GM12878 (cell line): ENCODE results near the gene HSD17B2. TPM values are rescaled to one million over a fixed set of nuclear protein-coding genes. Genes with fewer than 3 reads are reported as not detected.

Experiments
- CTCF ChIP-seq, 3 experiments: IDR thresholded peaks in 2 of 3; conservative IDR thresholded peaks in 1 of 3; 2 replicates each; pipeline ENCODE4 v1.5.1; 2011; ENCODE audit warnings: low read depth in 3 of 3, low read length in 3 of 3, mild to moderate bottlenecking in 3 of 3, control low read depth in 2 of 3, moderate library complexity in 2 of 3, inconsistent platforms in 1 of 3, mixed read lengths in 1 of 3; ENCODE audit not compliant: control insufficient read depth in 2 of 3, insufficient read depth in 1 of 3; ENCODE audit errors: extremely low read depth in 1 of 3
- EGR1 ChIP-seq, 2 experiments: IDR thresholded peaks; 1 replicate in 1 of 2; 2 replicates in 1 of 2; pipeline ENCODE4 v1.6.1; 2011 to 2012; ENCODE audit warnings: low read depth in 2 of 2, low read length in 2 of 2, borderline replicate concordance in 1 of 2, mild to moderate bottlenecking in 1 of 2, moderate library complexity in 1 of 2
- ELK1 ChIP-seq: IDR thresholded peaks from 2 replicates; pipeline ENCODE4 v1.6.1; 2012; ENCODE audit warnings: low read depth, low read length, improper control_type of control experiment
- ETV6 ChIP-seq, 2 experiments: fragments of 450-650 bp in 1 of 2; IDR thresholded peaks in 1 of 2; conservative IDR thresholded peaks in 1 of 2; 2 replicates each; pipeline ENCODE4 v1.6.1; 2014; ENCODE audit warnings: antibody characterized with exemption in 1 of 2, borderline replicate concordance in 1 of 2, low read depth in 1 of 2, mild to moderate bottlenecking in 1 of 2, moderate library complexity in 1 of 2
- FOXK2 ChIP-seq: fragments of 450-650 bp; IDR thresholded peaks from 2 replicates; pipeline ENCODE4 v1.6.1; 2017; ENCODE audit warnings: mild to moderate bottlenecking, moderate library complexity
- GATAD2B ChIP-seq: fragments of 450-650 bp; conservative IDR thresholded peaks from 2 replicates; pipeline ENCODE4 v1.6.1; 2017; ENCODE audit warnings: low read depth, mild to moderate bottlenecking, moderate library complexity
- HCFC1 ChIP-seq: fragments of 150-350 bp; IDR thresholded peaks from 2 replicates; pipeline ENCODE4 v1.6.1; 2014; ENCODE audit warnings: low read length
- HDAC6 ChIP-seq: fragments of 200-600 bp; sonication (generic); IDR thresholded peaks from one replicate; pipeline ENCODE4 v1.8.0; 2017; ENCODE audit warnings: antibody characterized with exemption; ENCODE audit not compliant: unreplicated experiment
- HSF1 ChIP-seq: fragments of 150-350 bp; IDR thresholded peaks from 2 replicates; pipeline ENCODE4 v1.6.1; 2014; ENCODE audit warnings: mild to moderate bottlenecking, low read depth, low read length
- IKZF1 ChIP-seq: fragments of 450-650 bp; conservative IDR thresholded peaks from 2 replicates; pipeline ENCODE4 v1.6.1; 2017; ENCODE audit warnings: antibody characterized with exemption, mild to moderate bottlenecking
- MTA3 ChIP-seq: IDR thresholded peaks from 2 replicates; pipeline ENCODE4 v1.6.1; 2012; ENCODE audit warnings: low read length, inconsistent platforms, borderline replicate concordance
- MYB ChIP-seq: fragments of 150-350 bp; IDR thresholded peaks from 2 replicates; pipeline ENCODE4 v1.6.1; 2014; ENCODE audit warnings: mild to moderate bottlenecking, low read depth, low read length, borderline replicate concordance
- NFIC ChIP-seq: IDR thresholded peaks from 2 replicates; pipeline ENCODE4 v1.6.1; 2012; ENCODE audit warnings: low read depth, mild to moderate bottlenecking, inconsistent platforms, low read length, moderate library complexity
- NRF1 ChIP-seq: conservative IDR thresholded peaks from 2 replicates; pipeline ENCODE4 v1.6.1; 2011; ENCODE audit warnings: mild to moderate bottlenecking, low read depth, low read length, improper control_type of control experiment
- PKNOX1 ChIP-seq: fragments of 450-650 bp; IDR thresholded peaks from 2 replicates; pipeline ENCODE4 v1.6.1; 2016; ENCODE audit warnings: mild to moderate bottlenecking
- POLR2A ChIP-seq: IDR thresholded peaks from 2 replicates; pipeline ENCODE4 v1.6.1; 2011; ENCODE audit warnings: low read depth, mild to moderate bottlenecking, low read length
- POU2F2 ChIP-seq: IDR thresholded peaks from 3 replicates; pipeline ENCODE4 v1.6.1; 2011; ENCODE audit warnings: low read depth, mild to moderate bottlenecking, low read length, borderline replicate concordance
- RCOR1 ChIP-seq: conservative IDR thresholded peaks from 2 replicates; pipeline ENCODE4 v1.6.1; 2012; ENCODE audit warnings: low read depth, low read length, improper control_type of control experiment
- ZBTB40 ChIP-seq: fragments of 450-650 bp; IDR thresholded peaks from 2 replicates; pipeline ENCODE4 v1.6.1; 2016; ENCODE audit warnings: mild to moderate bottlenecking, moderate library complexity, borderline replicate concordance
- polyA plus RNA-seq, 11 experiments: library from polyadenylated mRNA; depleted of rRNA in 4 of 11; unstranded in 6 of 11; stranded (reverse) in 5 of 11; fragments of >200 nt; fragmentation: Nextera tagmentation in 4 of 11; fragmentation: Illumina TruSeq in 1 of 11; extraction: Ambion mirVana in 4 of 11; extraction: Trizol in 1 of 11; gene quantifications; 1 replicate in 1 of 11; 2 replicates in 10 of 11; pipeline versions ENCODE4 v1.2.1 to v1.2.3, GENCODE V29; 2011 to 2016; ENCODE audit warnings: inconsistent platforms in 2 of 11, missing spikeins in 2 of 11, low read depth in 1 of 11
- total RNA-seq, 4 experiments: library from RNA; depleted of rRNA in 3 of 4; stranded (reverse); fragments of >200 nt in 3 of 4; fragmentation: Illumina TruSeq in 1 of 4; extraction: Trizol in 1 of 4; gene quantifications; 2 replicates each; pipeline versions ENCODE4 v1.2.1 to v1.2.3, GENCODE V29; 2013 to 2021

HSD17B2 gene
- total and polyA plus RNA-seq, 10 of the 15 experiments (the other 5 are each of a cell fraction or from before 2014, with no cell fraction given): not detected

GRCh38 chr16:82011199-82011641 is 23.8 kb upstream of the HSD17B2 start, which contains the start of gene SDR42E1 (continued):
- no peak for TF ChIP-seq CTCF (IDR thresholded peaks at IDR 0.05 in 2 of 3, conservative IDR thresholded peaks at IDR 0.05 in 1 of 3; ENCODE audit: control insufficient read depth in 2 of 3, extremely low read depth in 1 of 3, insufficient read depth in 1 of 3, low read depth in 3 of 3, low read length in 3 of 3)
- peak; percentile 37; the same call in 1 of the 2 replicates for TF ChIP-seq IKZF1
- peak; percentile 77 for TF ChIP-seq POLR2A
- no peak for TF ChIP-seq FOXK2
- TF ChIP-seq NRF1: no peak
- TF ChIP-seq HCFC1: peak; percentile 41; the same call in 1 of the 2 replicates
- TF ChIP-seq HDAC6: no peak
- TF ChIP-seq EGR1 (IDR thresholded peaks at IDR 0.05; ENCODE audit: borderline replicate concordance in 1 of 2, low read depth in 2 of 2, low read length in 2 of 2): peak in 1 of 2 experiments; percentile 31; a peak in 1 of 3 replicates
- TF ChIP-seq ETV6 (conservative IDR thresholded peaks at IDR 0.05 in 1 of 2, IDR thresholded peaks at IDR 0.05 in 1 of 2; ENCODE audit: borderline replicate concordance in 1 of 2, low read depth in 1 of 2): no peak
- no peak for TF ChIP-seq MYB
- TF ChIP-seq MTA3: no peak
- TF ChIP-seq POU2F2: peak; percentile 56; the same call in 1 of the 3 replicates
- TF ChIP-seq RCOR1: no peak
- no peak for TF ChIP-seq ELK1
- no peak for TF ChIP-seq GATAD2B
- peak; percentile 84 for TF ChIP-seq ZBTB40
- TF ChIP-seq HSF1: no peak
- TF ChIP-seq PKNOX1: no peak
- TF ChIP-seq NFIC: no peak
